SHP77 treated with DMSO at 0.1 percent for 48 hours (cell line): Measurements from ENCODE around the gene SLC25A23.
A peak's percentile ranks its signal among the peaks of the same experiment; 100 is the strongest.
"Not testable (repeated sequence)": the region's sequence is repeated elsewhere in the genome, so short reads cannot be mapped to it uniquely, and the experiment has no call there.

ENCODE experiments used
- DNase-seq: peaks from one replicate; lab custom pipeline; 2025; lab: John Stamatoyannopoulos, UW

Gene SLC25A23

DNA sequence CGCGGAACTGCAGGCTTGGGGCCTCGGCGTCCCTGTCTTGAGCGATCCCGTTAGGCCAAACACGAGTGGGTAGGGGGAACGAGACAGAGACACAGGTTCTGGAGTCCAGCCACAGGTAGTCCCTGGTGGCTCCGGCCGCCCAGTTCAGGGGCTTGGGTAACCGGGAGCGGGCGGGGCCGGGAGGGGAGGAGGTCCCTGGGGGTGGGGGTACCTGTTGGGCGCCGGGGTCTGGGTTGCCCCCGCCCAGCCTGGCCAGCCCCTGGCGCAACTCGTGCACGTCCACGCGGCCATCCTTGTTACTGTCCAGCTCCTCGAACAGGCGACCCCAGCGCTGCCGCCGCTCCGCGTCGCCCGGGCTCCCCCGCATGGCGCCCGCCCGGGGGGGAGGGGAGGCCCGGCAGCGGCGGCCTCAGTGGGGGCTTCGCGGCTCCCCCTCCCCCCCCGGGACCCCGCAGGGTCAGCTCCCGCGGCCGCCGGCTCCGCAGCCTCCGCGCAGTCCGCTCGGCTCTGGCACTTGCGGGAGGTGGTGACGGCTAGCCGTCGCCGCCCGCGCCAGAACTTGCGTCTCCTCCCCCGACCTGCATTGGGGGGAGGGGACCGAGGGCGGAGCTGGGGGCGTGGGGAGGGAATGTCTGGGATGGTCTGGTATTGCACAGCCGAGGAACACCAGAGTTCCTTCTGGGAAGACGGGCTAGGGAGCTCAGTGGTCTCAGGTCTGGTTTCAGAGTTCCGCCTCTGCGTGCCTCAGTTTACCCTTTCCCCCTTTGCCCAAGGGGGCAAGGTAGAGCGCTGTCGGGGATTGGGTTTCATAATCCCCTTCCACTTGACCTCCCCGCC is at the start of gene SLC25A23:
TSS of gene SLC25A23 (minus strand) at position 531 of the 837 bp plus-strand sequence. CDS start at position 367, 164 bp downstream.
- no peak for DNase-seq

DNA sequence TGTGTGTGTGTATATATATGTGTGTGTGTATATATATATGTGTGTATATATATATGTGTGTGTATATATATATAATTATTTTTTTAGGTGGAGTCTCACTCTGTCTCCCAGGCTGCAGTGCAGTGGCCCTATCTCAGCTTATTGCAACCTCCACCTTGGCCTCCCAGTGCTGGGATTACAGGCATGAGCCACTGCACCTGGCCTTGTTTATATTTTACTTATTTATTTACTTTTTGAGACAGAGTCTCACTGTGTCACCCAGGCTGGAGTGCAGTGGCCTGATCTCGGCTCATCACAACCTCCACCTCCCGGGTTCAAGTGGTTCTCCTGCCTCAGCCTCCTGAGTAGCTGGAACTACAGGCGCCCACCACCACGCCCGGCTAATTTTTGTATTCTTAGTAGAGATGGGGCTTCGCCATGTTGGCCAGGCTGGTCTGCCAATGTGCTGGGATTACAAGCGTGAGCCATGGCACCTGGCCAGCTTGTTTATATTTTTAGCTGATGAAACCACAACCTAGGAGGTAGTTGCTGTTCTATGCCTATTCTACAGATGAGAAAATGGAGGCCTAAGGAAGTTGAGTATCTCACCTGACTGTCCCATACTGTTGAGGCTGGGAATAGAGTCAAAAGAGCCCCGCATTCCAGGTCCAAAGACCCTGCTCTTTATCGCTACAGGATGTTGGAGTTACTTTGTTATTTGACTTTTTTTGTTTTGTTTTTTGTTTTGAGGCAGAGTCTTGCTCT is 48.6 kb upstream of the SLC25A23 start:
- DNase-seq, result not testable (repeated sequence)

GRCh38 chr19:6503407-6504201 is 44.0 kb upstream of the SLC25A23 start:
- no peak for DNase-seq

DNA sequence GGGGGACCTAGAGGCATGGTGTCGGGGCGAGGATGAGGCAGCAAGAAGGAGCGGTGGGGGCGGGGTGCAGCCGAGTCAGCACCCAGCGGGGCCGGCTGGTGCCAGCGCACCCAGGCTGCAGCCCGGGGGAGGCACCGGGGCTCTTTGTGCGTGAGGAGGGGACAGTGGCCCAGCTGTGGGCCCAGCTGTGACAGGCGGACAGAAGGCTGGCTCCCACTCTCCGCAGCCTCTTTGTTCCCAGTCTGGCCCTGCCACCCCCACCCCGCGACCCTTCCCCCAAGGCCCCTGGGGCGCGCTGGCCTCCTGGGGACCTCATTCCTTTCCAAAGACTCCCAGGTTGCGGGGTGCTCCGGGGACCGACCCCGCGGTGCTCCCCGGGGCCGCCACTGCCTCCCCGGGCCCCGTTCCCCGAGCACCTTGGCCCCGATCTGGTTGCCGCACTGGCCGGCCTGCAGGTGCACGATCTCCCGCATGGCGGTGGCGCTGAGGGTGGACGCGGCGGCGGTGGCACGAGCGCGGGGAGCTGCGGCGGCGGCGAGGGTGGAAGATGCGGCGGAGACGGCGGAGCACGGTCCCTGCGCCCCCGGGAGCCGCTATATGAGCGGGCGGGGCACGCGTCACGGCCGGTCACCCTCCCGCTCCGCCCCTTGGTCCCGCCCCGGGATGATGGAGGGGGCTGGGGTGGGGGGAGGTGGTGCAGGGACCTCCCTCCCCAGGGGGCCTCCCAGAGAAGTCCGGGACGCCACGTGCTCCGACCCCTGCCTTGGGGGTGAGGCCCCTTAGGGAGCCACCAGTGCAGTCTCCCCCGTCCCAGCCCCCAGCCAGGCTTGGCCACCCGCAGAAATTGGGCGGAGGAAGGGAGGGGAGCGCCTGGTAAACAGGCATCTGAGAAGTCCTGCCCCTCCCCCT is 42.4 kb upstream of the SLC25A23 start, which contains the start of gene TUBB4A:
TSS of gene TUBB4A (minus strand) at position 570 of the 909 bp plus-strand sequence. CDS start at position 473, 97 bp downstream.
- no peak for DNase-seq

DNA sequence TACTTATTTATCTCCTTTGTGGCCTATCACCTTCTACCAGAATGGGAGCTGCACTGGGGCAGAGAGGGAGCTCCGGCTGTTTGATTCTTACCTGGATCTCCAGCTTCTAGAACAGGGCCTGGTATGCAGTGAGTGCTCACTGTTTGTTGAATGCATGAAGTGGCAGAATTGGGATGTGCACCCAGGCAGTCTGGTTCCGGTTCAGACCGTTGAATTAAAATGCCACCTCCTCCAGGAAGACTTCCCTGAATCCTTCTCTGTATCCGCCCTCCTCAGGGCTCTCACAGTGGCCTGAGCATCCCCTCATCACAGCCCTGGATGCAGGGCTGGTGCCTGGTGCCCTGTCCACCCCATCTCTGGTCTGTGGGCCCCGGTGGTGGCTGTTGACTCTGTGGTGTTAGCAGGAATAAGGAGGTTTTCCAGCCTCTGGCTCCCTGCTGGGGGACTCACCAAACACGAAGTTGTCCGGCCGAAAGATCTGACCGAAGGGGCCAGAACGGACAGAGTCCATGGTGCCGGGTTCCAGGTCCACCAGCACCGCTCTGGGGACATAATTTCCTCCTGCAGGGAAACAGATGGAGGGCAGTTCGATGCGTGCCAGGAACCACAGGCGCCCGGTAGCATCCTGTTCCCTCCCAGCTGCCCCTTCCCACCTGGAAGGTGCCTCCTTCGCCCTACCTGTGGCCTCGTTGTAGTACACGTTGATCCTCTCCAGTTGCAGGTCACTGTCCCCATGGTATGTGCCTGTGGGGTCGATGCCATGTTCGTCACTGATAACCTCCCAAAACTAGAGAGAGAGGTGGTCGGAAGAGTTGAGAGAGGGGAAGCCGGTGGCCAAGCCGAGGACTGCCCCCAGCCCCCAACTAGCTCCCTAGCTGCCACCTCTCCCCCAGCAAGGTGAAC is 41.5 kb upstream of the SLC25A23 start:
- DNase-seq, result no peak

GRCh38 chr19:6499052-6499790 is 39.6 kb upstream of the SLC25A23 start:
- DNase-seq, result no peak

- DNase-seq, result no peak
These were observed 38.9 kb upstream of the SLC25A23 start for GRCh38 chr19:6498294-6499036.

DNA sequence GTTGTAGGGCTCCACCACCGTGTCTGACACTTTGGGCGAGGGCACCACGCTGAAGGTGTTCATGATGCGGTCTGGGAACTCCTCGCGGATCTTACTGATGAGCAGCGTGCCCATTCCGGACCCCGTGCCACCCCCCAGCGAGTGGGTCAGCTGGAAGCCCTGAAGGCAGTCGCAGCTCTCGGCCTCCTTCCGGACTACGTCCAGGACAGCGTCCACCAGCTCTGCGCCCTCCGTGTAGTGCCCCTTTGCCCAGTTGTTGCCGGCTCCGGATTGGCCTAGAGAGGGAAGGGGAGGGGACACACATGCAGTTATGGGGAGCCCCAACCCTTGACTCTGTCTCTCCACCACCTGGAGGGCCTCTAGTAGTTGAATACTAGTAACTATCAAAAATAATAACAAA is 36.4 kb upstream of the SLC25A23 start:
- DNase-seq, result no peak

GRCh38 chr19:6494438-6495036 is 34.9 kb upstream of the SLC25A23 start:
- DNase-seq, result no peak

DNA sequence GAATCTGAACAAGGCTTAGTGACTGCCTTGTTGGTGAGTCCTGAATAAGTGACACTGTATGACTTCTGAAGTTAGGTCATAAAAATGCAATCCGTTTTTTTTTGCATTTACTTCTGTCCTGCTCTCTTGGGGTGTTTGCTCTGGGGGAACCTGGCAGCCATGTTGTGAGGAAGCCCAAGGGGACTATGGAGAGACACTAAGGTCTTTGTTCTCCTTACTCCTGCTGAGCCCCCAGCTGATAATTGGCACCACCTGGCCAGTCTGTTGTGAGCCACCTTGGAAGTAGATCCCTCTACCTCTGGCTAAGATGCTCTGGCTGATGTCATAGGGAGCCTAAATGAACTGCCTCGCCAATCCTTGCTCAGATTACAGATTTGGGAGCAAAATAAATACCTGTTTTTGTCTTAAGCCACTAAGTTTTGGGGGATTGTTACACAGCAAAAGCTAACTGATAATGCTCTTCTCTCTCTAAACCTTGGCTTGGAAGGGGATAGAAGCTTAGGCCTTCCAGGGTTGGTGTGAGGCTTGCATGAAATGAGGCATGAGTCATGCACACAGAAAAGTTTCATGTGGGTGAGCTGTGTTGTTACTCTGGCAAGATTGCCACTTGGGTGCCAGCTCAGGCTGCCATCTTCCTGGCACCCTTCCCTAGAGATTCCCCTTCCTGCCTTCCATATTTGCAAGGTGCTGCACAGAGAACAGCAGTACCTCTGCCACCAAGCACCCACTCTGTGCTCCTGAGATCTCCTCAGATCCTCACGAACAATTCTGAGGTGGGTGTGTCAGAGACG is 32.4 kb upstream of the SLC25A23 start:
- DNase-seq, result no peak

DNA sequence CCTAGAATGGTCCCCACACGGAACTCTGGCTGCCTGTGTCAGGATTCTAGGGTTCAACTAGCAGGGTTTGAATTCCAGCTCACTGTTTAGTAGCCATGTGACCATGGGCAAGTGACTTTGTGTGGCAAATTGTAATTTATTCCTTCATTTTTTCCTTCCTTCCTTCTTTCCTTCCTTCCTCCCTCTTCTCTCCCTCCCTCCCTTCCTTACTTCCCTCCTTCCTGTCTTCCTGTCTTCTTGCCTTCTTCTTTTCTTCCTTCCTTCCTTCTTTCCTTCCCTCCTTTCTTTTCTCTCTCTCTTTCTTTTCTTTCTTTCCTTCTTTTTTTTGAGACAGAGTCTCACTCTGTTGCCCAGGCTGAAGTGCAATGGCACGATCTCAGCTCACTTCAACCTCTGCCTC is 30.5 kb upstream of the SLC25A23 start:
- no peak for DNase-seq

DNA sequence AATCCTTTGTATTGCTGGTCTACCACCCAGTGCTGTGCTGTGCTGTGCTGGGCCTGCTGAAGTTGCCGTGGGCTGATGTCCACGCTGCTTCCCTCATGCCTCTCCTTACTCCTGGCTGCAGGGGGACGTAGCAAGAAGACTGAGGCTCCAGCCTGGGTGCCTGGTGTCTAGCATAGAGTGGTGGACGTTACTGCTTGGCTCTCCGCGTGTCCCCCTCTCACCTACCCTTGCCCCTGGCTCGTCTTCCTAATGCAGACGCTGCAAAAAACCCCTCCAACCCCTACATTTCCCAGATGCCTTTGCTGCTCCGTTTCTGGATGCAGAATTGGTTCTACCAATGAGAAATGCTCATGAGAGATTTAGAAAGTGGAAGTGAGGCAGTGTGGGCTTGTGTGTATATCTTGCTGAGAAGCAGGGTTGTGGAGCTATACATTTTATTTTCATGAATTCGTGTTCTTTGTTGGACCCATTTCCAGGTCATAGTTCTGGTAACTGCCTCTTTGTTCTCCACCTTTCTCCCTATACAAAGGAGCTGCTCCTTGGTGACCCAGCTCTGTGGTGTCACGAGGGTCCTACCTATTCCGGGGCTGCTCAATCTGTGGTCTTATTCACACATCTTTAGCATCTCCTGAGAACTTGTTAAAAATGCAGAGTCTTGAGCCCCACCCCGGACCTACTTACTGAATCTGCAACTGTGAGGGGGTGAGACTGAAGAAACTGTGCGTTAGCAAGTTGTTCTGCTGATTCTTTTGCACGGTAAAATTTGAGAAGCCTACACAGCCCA is 29.9 kb upstream of the SLC25A23 start:
- peak; percentile 17 for DNase-seq

DNA sequence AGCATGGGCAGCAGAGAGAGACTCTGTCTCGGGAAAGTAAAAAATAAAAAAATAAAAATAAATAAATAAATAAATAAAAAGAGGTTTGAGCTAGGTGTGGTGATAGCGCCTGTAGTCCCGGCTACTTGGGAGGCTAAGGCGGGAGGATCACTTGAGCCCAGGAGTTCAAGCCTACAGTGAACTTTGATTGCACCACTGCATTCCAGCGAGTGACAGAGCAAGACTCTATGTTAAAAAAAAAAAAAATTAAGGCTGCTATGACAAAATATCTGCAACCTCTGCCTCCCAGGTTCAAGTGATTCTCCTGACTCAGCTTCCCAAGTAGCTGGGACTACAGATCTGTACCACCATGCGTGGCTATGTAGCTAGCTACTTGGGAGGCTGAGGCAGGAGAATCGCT is 25.2 kb upstream of the SLC25A23 start:
- DNase-seq, result no peak

- no peak for DNase-seq
These were observed 24.6 kb upstream of the SLC25A23 start for GRCh38 chr19:6484230-6484629.

- no peak for DNase-seq
These were observed 23.6 kb upstream of the SLC25A23 start for GRCh38 chr19:6483235-6483634.

DNA sequence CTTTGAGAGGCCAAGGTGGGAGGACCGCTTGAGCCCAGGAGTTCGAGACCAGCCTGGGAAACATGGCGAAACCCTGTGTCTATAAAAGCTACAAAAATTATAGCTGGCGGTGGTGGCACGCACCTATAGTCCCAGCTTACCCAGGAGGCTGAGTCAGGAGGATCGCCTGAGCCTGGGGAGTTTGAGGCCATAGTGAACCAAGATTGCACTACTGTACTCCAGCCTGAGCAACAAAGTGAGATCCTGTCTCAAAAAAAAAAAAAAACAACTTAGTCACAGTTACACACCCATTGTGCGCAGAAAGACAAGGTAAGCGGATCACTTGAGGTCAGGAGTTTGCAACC is 22.7 kb upstream of the SLC25A23 start:
- DNase-seq, result no peak
